Measurements from ENCODE around the gene LTF.

GRCh38 chr3:46485779-46486175 is 21.1 kb upstream of the LTF start:
- TF ChIP-seq EZH2 (IDR thresholded peaks at IDR 0.05; ENCODE audit: borderline replicate concordance, insufficient read depth, low read depth, low read length, poor library complexity, severe bottlenecking) (no peak), CTCF (IDR thresholded peaks at IDR 0.05) (no peak)
